Loucy (cell line): Measurements from ENCODE around the gene MOB3B.

ENCODE experiments used
- CTCF ChIP-seq: fragments of 200-600 bp; sonication (generic); conservative IDR thresholded peaks from 2 replicates; pipeline ENCODE4 v1.5.1; 2014; ENCODE audit warnings: mild to moderate bottlenecking, antibody characterized with exemption, low read length
- EZH2phosphoT487 ChIP-seq: fragments of 200-600 bp; IDR thresholded peaks from 2 replicates; pipeline ENCODE4 v1.6.1; 2018; ENCODE audit warnings: antibody characterized with exemption, mild to moderate bottlenecking, moderate library complexity, borderline replicate concordance

GRCh38 chr9:27491154-27491553 is 38.5 kb downstream of the MOB3B start:
- TF ChIP-seq CTCF (no peak), EZH2phosphoT487 (no peak)
